GM18507 (cell line): ENCODE data around the gene ROBO1.

Experiments used
- DNase-seq: peaks from one replicate; pipeline ENCODE4 v3.0.0; 2011; ENCODE audit warnings: low read depth; ENCODE audit not compliant: insufficient read length; ENCODE audit errors: extremely low spot score
- FAIRE-seq: peaks from 2 replicates; lab custom pipeline; 2011; peaks lifted over from hg19 to GRCh38; lab: Jason Lieb, UNC

Gene ROBO1

DNA sequence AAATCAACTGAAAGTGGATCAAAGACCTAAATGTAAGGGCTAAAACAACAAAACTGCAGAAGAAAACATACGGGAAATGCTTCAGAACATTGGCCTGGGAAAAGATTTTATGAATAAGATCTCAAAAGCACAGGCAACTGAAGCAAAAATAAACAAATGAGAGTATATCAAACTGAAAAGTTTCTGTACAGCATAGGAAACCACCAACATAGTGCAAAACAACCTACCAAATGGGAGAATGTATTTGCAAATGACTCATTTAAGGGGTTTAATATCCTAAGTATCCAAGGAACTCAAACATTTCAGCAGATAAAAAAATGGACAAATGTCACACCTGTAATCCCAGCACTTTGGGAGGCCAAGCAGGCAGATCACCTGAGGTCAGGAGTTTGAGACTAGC is 489.1 kb downstream of the ROBO1 start:
- FAIRE-seq = no peak
- no peak for DNase-seq

DNA sequence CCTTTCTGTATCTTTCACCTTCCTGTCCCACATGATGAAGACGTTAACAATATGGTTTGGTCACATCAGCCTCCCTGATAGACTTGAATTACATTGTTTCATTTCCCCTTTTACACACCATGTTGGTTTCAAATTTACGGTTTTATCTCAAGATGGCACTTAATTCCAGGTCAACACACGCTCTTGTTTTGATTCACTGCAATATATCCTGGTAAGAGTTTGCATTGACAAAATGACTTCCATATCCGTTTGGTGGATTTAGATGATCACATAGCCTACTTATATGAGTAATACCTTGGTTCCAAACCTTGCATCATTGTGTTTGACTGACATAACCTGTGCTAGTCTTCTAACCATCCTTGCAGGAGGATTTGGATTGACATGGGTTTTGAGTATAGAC is 499.4 kb downstream of the ROBO1 start:
- DNase-seq (no peak), FAIRE-seq (no peak)

DNA sequence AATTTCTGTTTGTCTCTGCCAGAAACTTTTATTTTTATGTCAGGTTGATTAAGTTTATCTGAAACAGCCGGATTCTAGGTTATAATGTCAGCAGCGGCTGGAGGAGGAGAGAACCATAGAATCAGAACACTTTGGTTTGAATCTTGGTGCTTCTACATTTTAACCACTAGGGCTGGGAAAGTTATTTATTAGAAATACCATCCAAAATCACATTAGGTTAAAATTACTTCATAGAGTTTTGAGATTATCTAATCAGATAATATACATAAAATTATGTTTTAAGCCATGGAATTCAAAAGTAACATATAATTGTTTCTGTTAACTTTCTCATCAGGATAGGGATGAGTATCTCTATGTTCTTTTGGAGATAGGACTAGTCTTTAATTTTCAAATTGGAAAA is 502.9 kb downstream of the ROBO1 start:
- FAIRE-seq (no peak), DNase-seq (no peak)

DNA sequence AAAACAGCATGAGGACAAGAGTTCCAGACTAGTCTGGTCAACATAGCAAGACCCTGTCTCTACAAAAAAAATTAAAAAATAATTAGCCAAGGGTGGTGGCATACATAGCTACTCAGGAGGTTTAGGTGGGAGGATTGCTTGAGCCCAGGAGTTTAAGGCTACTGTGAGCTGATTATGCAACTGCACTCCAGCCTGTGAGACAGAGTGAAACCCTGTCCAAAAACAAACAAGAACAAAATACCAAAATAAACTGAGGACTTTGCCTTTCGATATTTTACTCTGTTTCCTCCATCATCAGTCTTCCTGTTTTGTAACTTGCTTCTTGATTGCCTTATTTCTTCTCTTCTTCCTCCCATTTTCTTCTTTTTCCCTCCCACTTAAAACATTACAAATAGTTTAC is 504.4 kb downstream of the ROBO1 start:
- DNase-seq = no peak
- no peak for FAIRE-seq

GRCh38 chr3:79258479-79258878 is 509.3 kb downstream of the ROBO1 start:
- FAIRE-seq (no peak), DNase-seq (no peak)

DNA sequence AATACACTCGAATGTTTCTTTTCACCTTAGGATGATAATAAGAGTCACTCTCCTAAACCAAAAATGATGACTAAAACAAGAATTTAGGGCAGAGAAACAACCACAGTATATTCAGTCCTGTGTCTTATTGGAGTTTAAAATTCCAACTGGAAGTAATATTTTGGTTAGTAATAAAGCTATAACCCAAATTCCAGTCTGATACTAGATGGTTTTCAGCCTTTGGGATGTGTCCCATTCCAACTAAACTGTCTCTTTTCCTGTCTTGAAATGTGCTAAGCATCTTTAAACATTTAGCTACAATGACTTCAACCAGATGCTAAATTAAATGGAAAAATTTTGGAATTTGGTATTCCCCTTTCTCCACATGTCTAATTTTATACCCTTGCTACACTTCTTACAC is 510.0 kb downstream of the ROBO1 start:
- no peak for FAIRE-seq
- no peak for DNase-seq

GRCh38 chr3:79255702-79256101 is 512.1 kb downstream of the ROBO1 start:
- FAIRE-seq (no peak), DNase-seq (no peak)

DNA sequence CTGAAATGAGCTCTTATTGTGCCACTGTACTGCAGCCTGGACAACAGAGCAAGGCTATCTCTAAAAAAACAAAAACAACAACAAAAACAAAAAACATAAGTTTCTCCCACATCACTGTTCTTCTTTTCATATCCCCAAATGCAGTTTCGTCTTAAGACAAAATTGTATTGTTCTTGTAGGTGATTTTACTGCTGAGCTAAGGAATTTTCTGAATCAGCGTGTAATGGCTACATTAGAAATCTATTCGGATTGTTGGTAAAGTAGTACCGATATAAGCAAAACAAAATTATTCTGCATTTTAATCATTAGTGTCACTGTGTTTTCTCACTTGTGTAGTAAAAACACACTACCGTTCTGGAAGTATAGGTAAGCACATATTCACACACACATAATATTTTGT is 512.5 kb downstream of the ROBO1 start:
- DNase-seq (no peak), FAIRE-seq (no peak)

- FAIRE-seq = no peak
- DNase-seq = no peak
Measured at GRCh38 chr3:79253704-79254103, 514.1 kb downstream of the ROBO1 start.

GRCh38 chr3:79253271-79253670 is 514.5 kb downstream of the ROBO1 start:
- FAIRE-seq = no peak
- DNase-seq = no peak

DNA sequence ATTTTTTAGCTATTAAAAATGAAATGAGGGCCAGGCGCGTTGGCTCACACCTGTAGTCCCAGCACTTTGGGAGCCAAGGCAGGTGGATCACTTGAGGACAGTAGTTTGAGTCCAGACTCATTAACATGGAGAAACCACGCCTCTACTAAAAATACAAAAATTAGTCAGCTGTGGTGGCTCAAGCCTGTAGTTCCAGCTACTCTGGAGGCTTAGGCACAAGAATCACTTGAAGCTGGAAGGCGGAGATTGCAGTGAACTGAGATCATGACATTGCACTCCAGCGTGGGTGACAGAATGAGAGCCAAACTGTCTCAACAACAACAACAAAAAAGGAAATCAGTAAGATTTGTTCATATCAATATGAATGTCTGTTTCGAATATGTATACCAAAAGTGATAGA is 517.1 kb downstream of the ROBO1 start:
- FAIRE-seq = no peak
- DNase-seq = no peak

DNA sequence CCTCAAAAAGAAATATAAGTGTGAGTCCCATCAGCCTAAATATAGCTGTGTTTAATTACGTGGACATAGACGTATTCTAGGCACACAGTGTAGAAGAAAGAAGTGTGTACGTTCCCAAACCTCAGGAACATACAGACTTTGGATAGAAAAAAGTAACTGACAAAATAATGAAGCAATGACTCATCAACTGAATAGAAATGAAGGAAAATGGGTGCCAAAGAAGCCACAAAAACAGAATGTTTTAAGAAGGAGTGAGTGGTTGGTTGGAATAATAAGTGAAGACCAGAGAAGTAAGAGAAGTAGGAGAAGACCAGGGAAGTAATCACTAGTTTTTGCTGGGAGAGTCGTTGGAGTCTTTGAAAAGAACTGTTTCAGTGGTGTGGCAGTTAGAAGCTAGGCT is 518.1 kb downstream of the ROBO1 start:
- FAIRE-seq (no peak), DNase-seq (no peak)

DNA sequence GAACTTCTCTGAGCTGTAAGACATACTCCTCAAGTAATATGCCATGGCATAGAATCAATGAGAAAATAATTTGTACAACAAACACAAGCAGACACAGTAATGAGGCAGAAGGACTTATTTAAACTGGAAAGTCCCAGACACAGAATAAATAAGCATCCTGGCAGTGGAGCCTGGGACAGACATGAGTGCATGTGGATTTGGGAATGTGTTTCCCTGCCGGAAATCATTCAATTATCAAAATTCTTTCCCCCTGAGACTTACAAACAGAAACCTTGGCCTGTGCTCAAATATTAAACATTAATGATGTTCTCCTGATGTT is 520.1 kb downstream of the ROBO1 start:
- no peak for DNase-seq
- FAIRE-seq = no peak

- FAIRE-seq (no peak), DNase-seq (no peak)
Measured at GRCh38 chr3:79246875-79247724, 520.7 kb downstream of the ROBO1 start.

GRCh38 chr3:79245284-79246138 is 522.3 kb downstream of the ROBO1 start:
- no peak for FAIRE-seq
- DNase-seq = no peak

DNA sequence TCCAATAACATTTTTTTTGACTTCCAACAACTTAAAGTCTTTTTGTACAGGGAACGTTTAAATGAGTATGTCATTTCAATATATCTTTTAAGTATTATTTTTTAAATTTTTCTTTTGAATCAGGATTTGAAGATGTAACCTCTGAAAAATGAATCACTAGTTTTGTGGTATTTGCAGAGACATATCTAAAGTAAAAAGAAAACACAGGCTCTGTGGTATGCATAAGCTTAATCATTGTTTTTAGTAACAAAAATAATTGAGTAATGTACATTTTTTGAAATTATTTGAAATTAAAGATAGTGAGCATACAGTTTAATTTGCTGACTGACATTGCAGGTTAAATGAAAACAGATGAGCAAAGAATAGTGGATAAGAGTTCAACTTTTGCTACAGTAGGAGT is 531.3 kb downstream of the ROBO1 start:
- FAIRE-seq (no peak), DNase-seq (no peak)

- FAIRE-seq = no peak
- DNase-seq = no peak
Measured at GRCh38 chr3:79233431-79234060, 534.3 kb downstream of the ROBO1 start.

DNA sequence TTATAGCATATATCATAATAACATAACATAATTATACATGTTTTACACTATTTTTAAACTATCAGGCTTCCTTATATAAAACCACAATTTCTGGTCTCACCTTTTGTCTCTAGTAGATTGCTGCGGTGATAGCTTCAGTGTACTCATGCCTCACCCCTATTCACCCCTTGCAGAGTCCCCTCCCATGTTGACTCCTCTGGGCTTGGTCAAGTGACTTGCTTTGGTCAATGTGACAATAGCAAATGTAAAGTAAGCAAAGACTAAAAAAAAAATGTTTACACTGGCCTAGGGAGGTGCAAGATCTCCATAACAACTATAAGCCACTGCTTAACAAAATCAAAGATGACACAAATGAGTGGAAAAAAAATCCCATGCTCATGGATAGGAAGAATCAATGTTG is 537.5 kb downstream of the ROBO1 start:
- no peak for DNase-seq
- no peak for FAIRE-seq

DNA sequence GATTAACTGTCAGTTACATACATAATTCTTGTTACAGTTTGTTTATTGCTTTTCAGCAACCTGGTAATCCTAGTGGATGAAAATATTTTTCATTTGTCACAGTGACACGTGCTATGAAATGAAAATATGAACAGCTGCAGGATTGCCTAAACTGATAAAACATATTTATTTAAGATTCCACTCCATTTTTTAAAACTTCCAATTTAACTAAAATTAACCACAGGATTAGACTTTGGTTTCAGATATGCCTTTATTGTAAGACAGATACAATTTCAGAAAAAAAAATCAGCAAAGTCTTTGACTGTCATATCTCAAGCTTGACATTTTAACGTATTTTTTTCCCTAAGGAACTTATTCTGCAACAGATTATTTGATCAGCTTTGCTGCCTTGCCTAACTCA is 550.7 kb downstream of the ROBO1 start:
- no peak for DNase-seq
- FAIRE-seq = no peak

GRCh38 chr3:79215286-79215685 is 552.5 kb downstream of the ROBO1 start:
- FAIRE-seq (no peak), DNase-seq (no peak)
